OCI-LY3 (cell line): ENCODE results near the gene GFI1B.

Experiments
- H2AFZ ChIP-seq: fragments of 200-600, 300-600 bp; shearing (Covaris generic); 2 replicates; pipeline ENCODE4 v1.6.0; 2014; ENCODE audit warnings: antibody characterized with exemption, low read depth, low read length
- H3K27ac ChIP-seq: fragments of 200-600, 300-600 bp; sonication (generic); 2 replicates; pipeline ENCODE4 v1.5.1; 2014; ENCODE audit warnings: mild to moderate bottlenecking, low read length, moderate library complexity, mixed read lengths
- H3K27me3 ChIP-seq: fragments of 200-600, 300-600 bp; sonication (generic); 2 replicates; pipeline ENCODE4 v1.6.1; 2014; ENCODE audit warnings: low read depth, low read length, mixed read lengths
- H3K36me3 ChIP-seq: fragments of 200-600, 300-600 bp; sonication (generic); replicated peaks from 2 replicates; pipeline ENCODE3; 2014; ENCODE audit warnings: low read depth, low read length, mixed read lengths
- H3K4me1 ChIP-seq: fragments of 300-600, 200-600 bp; sonication (generic); 2 replicates; pipeline ENCODE4 v1.6.1; 2014; ENCODE audit warnings: low read length, mixed read lengths
- H3K4me2 ChIP-seq: fragments of 200-600, 300-600 bp; sonication (generic); 2 replicates; pipeline ENCODE4 v1.6.1; 2014; ENCODE audit warnings: low read length, mixed read lengths
- H3K4me3 ChIP-seq: fragments of 300-600, 200-600 bp; sonication (generic); 2 replicates; pipeline ENCODE4 v1.5.1; 2014; ENCODE audit warnings: antibody characterized with exemption, mild to moderate bottlenecking, low read length, moderate library complexity
- H3K79me2 ChIP-seq: fragments of 300-600, 200-600 bp; shearing (Covaris generic); 2 replicates; pipeline ENCODE4 v1.6.1; 2014; ENCODE audit warnings: mild to moderate bottlenecking, low read length, mixed read lengths
- H3K9ac ChIP-seq: fragments of 300-600, 200-600 bp; shearing (Covaris generic); 2 replicates; pipeline ENCODE4 v1.6.0; 2014; ENCODE audit warnings: mild to moderate bottlenecking, low read length, moderate library complexity
- H3K9me3 ChIP-seq: fragments of 200-600, 300-600 bp; shearing (Covaris generic); 2 replicates; pipeline ENCODE4 v1.6.1; 2014; ENCODE audit warnings: low read length, mixed read lengths; ENCODE audit not compliant: insufficient read depth
- H4K20me1 ChIP-seq: fragments of 200-600, 300-600 bp; sonication (generic); 2 replicates; pipeline ENCODE4 v1.6.1; 2016; ENCODE audit warnings: low read length, mixed read lengths; ENCODE audit not compliant: insufficient read depth
- CTCF ChIP-seq: fragments of 200-600, 300-600 bp; sonication (generic); IDR thresholded peaks from 2 replicates; pipeline ENCODE4 v1.5.1; 2014; ENCODE audit warnings: antibody characterized with exemption, low read length, low read depth
- EZH2phosphoT487 ChIP-seq: fragments of 200-600 bp; shearing (Covaris generic); IDR thresholded peaks from 2 replicates; pipeline ENCODE4 v1.6.1; 2018; ENCODE audit warnings: antibody characterized with exemption, mixed run types, low read depth

The GFI1B gene

GRCh38 chr9:133004091-133004998, 25.9 kb downstream of the GFI1B start:
- TF ChIP-seq CTCF: no peak
- no peaks in the 10 kb centered on the region for H3K79me2 ChIP-seq
- H3K27me3 ChIP-seq: peaks cover 26% of the 10 kb centered on the region
- no peaks in the 10 kb centered on the region for H3K36me3 ChIP-seq
- H3K4me3 ChIP-seq: no peak overlapping the region
- H3K9ac ChIP-seq: no peak overlapping the region
- no peaks in the 10 kb centered on the region for H4K20me1 ChIP-seq
- H2AFZ ChIP-seq: no peak overlapping the region
- no peaks in the 10 kb centered on the region for H3K9me3 ChIP-seq
- H3K27ac ChIP-seq: no peak overlapping the region
- no peaks in the 10 kb centered on the region for H3K4me1 ChIP-seq
- H3K4me2 ChIP-seq: no peak overlapping the region

GRCh38 chr9:133004999-133005760, 26.7 kb downstream of the GFI1B start:
- Histone ChIP-seq H3K4me1 (no peaks in the 10 kb centered on the region), H3K36me3 (no peaks in the 10 kb centered on the region), H3K9me3 (no peaks in the 10 kb centered on the region), H3K27ac (no peak overlapping the region), H3K27me3 (peaks cover 19% of the 10 kb centered on the region), H3K4me3 (no peak overlapping the region), H3K79me2 (no peaks in the 10 kb centered on the region), H3K9ac (no peak overlapping the region), H3K4me2 (no peak overlapping the region), H2AFZ (no peak overlapping the region), H4K20me1 (no peaks in the 10 kb centered on the region)
- no peak for TF ChIP-seq EZH2phosphoT487
- no peak for TF ChIP-seq CTCF

GRCh38 chr9:133005957-133006356, 27.5 kb downstream of the GFI1B start:
- no peaks in the 10 kb centered on the region for H3K4me1 ChIP-seq
- H3K27ac ChIP-seq: no peak overlapping the region
- no peak for TF ChIP-seq CTCF
- H3K79me2 ChIP-seq: no peaks in the 10 kb centered on the region
- no peak overlapping the region for H3K4me2 ChIP-seq
- H3K27me3 ChIP-seq: peaks cover 13% of the 10 kb centered on the region
- H2AFZ ChIP-seq: no peak overlapping the region
- no peaks in the 10 kb centered on the region for H3K36me3 ChIP-seq
- H3K9ac ChIP-seq: no peak overlapping the region
- no peaks in the 10 kb centered on the region for H3K9me3 ChIP-seq
- no peak overlapping the region for H3K4me3 ChIP-seq
- H4K20me1 ChIP-seq: no peaks in the 10 kb centered on the region

GRCh38 chr9:133006731-133007352, 28.3 kb downstream of the GFI1B start:
- no peak overlapping the region for H3K4me3 ChIP-seq
- no peaks in the 10 kb centered on the region for H3K79me2 ChIP-seq
- H3K36me3 ChIP-seq: no peaks in the 10 kb centered on the region
- H3K4me1 ChIP-seq: no peaks in the 10 kb centered on the region
- no peak overlapping the region for H3K9ac ChIP-seq
- H2AFZ ChIP-seq: no peak overlapping the region
- no peak for TF ChIP-seq CTCF
- TF ChIP-seq EZH2phosphoT487: no peak
- no peaks in the 10 kb centered on the region for H3K9me3 ChIP-seq
- peaks cover 16% of the 10 kb centered on the region for H3K27me3 ChIP-seq
- no peak overlapping the region for H3K4me2 ChIP-seq
- no peaks in the 10 kb centered on the region for H4K20me1 ChIP-seq
- no peak overlapping the region for H3K27ac ChIP-seq
